HFFc6 (cell line): ENCODE measurements around the gene LRRN4CL. TPM values are rescaled to one million over a fixed set of nuclear protein-coding genes. Genes with fewer than 3 reads are reported as not detected.

Experiments
- DNase-seq: peaks from one replicate; pipeline ENCODE4 v3.0.0-alpha.2; 2018
- H3K27ac Mint-ChIP-seq: 2 replicates; pipeline ENCODE4 v1.8.0; 2020; ENCODE audit warnings: mild to moderate bottlenecking, mixed read lengths
- H3K27me3 Mint-ChIP-seq: 2 replicates; pipeline ENCODE4 v1.8.0; 2021; ENCODE audit warnings: mild to moderate bottlenecking, moderate library complexity, mixed read lengths; ENCODE audit not compliant: insufficient read depth
- H3K36me3 Mint-ChIP-seq: 2 replicates; pipeline ENCODE4 v1.8.0; 2021; ENCODE audit warnings: low read depth, mixed read lengths
- H3K4me1 Mint-ChIP-seq: 2 replicates; pipeline ENCODE4 v1.8.0; 2020; ENCODE audit warnings: low read depth, mixed read lengths
- H3K4me3 Mint-ChIP-seq: 2 replicates; pipeline ENCODE4 v1.8.0; 2020; ENCODE audit warnings: mild to moderate bottlenecking, moderate library complexity, mixed read lengths
- H3K9me3 Mint-ChIP-seq: 2 replicates; pipeline ENCODE4 v1.8.0; 2020; ENCODE audit warnings: mild to moderate bottlenecking, mixed read lengths
- total RNA-seq, 6 experiments: library from RNA; stranded (reverse); fragmentation: NEBNext Ultra II Directional; extraction: Animal tissue kit (Norgen Biotek cat#: 25700); gene quantifications; 2 replicates in 1 of 6; 3 replicates in 5 of 6; pipeline ENCODE4 v1.2.3, GENCODE V29; 2021
- TF ChIP-seq, protein P1 (sequence below): fragments of 200-600 bp; sonication (generic); IDR thresholded peaks from 2 replicates; pipeline ENCODE4 v1.5.0; 2021; ENCODE audit warnings: antibody characterized with exemption, mild to moderate bottlenecking

LRRN4CL gene
- total RNA-seq, 6 experiments from 2014 or later, result 1.2 to 4.0 (median 1.4) TPM

DNA sequence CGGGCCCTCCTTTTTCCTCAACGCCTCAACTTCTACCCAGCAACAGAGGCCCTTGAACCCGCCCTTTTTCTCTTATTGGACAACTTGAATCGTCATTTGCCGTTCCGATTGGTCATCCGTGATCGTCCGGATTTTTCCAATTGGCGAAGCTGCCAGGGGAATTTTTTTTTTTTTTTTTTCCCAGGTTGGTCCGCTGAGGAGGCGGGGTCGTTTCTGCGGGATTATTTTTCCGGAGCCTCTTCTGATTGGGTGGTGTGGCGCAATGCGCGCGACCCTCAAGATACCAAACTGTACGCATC is 38.5 kb upstream of the LRRN4CL start:
- peaks cover 42% of the 10 kb centered on the region for H3K36me3 Mint-ChIP-seq
- H3K4me3 Mint-ChIP-seq, result peak overlapping the region; percentile 96
- TF ChIP-seq, protein P1, sequence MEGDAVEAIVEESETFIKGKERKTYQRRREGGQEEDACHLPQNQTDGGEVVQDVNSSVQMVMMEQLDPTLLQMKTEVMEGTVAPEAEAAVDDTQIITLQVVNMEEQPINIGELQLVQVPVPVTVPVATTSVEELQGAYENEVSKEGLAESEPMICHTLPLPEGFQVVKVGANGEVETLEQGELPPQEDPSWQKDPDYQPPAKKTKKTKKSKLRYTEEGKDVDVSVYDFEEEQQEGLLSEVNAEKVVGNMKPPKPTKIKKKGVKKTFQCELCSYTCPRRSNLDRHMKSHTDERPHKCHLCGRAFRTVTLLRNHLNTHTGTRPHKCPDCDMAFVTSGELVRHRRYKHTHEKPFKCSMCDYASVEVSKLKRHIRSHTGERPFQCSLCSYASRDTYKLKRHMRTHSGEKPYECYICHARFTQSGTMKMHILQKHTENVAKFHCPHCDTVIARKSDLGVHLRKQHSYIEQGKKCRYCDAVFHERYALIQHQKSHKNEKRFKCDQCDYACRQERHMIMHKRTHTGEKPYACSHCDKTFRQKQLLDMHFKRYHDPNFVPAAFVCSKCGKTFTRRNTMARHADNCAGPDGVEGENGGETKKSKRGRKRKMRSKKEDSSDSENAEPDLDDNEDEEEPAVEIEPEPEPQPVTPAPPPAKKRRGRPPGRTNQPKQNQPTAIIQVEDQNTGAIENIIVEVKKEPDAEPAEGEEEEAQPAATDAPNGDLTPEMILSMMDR, result no peak
- peaks cover 36% of the 10 kb centered on the region for H3K4me1 Mint-ChIP-seq
- peaks cover 3% of the 10 kb centered on the region; the same call in 1 of the 2 replicates for H3K27me3 Mint-ChIP-seq
- no peaks in the 10 kb centered on the region for H3K9me3 Mint-ChIP-seq
- H3K27ac Mint-ChIP-seq, result peak overlapping the region; percentile 99
- DNase-seq, result peak; percentile 97

DNA sequence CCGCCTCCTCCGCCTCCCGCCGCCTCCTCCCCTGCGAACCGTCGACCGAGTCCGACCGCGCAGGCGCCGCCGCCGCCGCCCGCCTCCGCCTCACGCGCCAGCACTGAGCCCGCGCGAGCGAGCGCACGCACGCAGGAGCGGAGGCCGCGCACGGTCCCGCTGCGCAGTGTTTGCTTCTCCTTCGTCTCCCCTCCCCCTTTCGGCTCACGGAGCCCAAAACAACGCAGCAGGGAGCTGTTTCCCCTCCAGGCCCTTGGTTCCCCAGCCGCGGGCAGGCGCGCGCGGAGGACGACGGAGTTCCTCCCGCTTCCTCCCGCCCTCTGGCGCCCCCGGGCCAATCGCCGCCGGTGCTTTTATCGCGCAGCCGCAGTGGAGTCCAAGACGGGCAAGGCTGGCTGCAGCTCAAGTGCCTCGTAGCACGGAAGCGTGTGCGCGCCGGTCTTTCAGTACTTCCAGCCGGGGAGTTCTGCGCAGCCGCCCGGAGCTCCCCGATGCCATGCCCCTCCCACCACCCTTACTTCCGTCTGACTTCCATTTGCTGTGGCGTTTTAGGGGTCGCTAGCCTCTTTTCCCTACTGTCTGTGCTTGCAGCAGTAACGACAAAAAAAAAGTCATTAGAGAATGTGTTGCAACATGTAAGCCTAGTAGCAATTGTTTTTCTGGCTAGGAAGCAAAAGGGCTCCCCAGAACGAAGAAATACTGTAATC is 38.0 kb upstream of the LRRN4CL start, which contains the start of gene HNRNPUL2:
Gene HNRNPUL2 (minus strand): TSS at position 293 of the 707 bp plus-strand sequence. CDS start 301 bp downstream, outside the sequence.
- Mint-ChIP-seq H3K9me3 (no peaks in the 10 kb centered on the region), H3K36me3 (peaks cover 47% of the 10 kb centered on the region), H3K27me3 (peaks cover 3% of the 10 kb centered on the region; the same call in 1 of the 2 replicates), H3K27ac (peak within 1 kb of the TSS; percentile 99), H3K4me1 (peaks cover 36% of the 10 kb centered on the region), H3K4me3 (peak within 1 kb of the TSS; percentile 96)
- TF ChIP-seq, protein P1, result peak; percentile 26
- DNase-seq, result peak; percentile 98

DNA sequence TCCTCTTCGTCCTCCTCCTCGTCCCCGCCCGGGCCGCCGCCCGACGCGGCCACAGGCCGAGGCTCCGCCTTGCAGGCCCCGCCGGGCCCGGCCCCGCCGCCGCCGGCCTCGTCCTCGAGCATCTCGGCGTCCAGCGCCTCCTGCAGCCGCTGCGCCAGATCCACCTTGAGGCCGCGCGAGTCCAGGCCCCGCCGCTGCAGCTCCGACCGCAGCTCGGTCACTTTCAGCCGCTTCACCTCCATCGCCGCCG is 37.5 kb upstream of the LRRN4CL start:
- Mint-ChIP-seq H3K4me1 (peaks cover 40% of the 10 kb centered on the region), H3K36me3 (peaks cover 52% of the 10 kb centered on the region), H3K27me3 (peaks cover 3% of the 10 kb centered on the region; the same call in 1 of the 2 replicates), H3K9me3 (no peaks in the 10 kb centered on the region), H3K4me3 (peak overlapping the region; percentile 96), H3K27ac (peak overlapping the region; percentile 99)
- TF ChIP-seq, protein P1, result no peak
- no peak for DNase-seq

DNA sequence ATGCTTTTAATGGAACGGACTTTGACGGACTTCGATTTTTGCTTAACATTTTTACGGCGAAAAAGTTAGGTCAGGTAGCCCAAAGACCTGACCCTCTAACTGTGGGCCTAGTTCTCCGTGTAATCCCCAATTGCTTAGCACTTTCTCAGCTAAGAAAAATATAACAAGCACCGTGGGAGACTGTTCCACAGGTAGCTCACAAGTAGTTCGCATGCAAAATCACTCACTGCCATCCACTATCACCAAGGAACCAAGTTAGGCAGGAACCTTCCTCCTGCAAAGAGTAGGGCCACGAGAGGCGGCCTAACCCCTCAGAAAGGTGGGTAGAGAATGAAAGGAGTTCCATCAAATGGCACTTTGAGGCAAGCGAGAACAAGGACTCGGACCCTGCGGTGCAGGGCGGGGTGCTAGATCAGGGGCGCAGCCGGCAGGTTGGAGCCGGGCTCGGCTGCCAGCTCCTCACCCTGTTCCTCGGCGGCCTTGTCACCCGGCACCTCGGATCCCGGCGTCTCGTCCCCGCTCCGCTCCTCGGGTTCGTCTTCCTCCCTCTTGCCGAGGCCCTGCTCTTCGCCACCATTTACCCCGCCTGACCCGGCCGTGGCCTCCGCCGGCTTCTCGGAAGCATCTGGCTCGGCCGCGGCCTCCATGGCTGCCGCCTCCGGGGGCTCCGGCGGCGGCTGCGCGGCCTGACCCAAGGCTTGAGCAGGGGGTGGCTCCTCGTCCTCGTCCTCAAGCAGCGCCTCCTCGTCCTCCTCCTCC is 37.0 kb upstream of the LRRN4CL start:
- Mint-ChIP-seq H3K4me3 (peak overlapping the region; percentile 96), H3K36me3 (peaks cover 57% of the 10 kb centered on the region), H3K9me3 (no peaks in the 10 kb centered on the region), H3K27ac (peak overlapping the region; percentile 99), H3K4me1 (peaks cover 40% of the 10 kb centered on the region), H3K27me3 (peaks cover 3% of the 10 kb centered on the region; the same call in 1 of the 2 replicates)
- no peak for DNase-seq
- TF ChIP-seq, protein P1, result no peak

DNA sequence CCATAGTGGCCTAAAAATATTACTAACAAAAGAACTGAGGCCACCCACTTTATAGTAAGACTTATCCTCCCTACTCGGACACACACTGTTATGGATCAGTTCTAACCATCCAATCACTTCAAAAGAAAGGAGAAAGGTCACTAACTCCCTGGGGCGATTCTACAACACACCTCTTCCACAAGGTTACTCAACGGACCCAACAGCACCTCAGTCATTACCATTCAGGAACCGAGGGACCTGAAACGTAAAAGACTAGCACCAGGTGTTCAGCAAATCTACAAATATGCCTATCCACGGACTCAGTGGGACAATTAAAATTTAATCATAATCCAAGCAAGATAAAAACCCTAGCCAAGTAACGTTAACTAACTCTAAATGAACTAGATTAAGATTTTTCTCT is 36.3 kb upstream of the LRRN4CL start:
- Mint-ChIP-seq H3K27ac (peak overlapping the region; percentile 99), H3K4me3 (peak overlapping the region; percentile 96)

More for the DNA sequence above, 36.3 kb upstream of the LRRN4CL start:
- DNase-seq, result no peak
- TF ChIP-seq, protein P1, result no peak
- Mint-ChIP-seq H3K36me3 (peaks cover 64% of the 10 kb centered on the region), H3K27me3 (peaks cover 3% of the 10 kb centered on the region; the same call in 1 of the 2 replicates), H3K4me1 (peaks cover 40% of the 10 kb centered on the region), H3K9me3 (no peaks in the 10 kb centered on the region)
